Neural progenitor cell (in vitro differentiated cells): Measurements from ENCODE around the gene ANKRD50.

Experiments used
- CTCF ChIP-seq: fragments of 200-600 bp; sonication (generic); IDR thresholded peaks from 2 replicates; pipeline ENCODE4 v1.5.1; 2017; ENCODE audit warnings: antibody characterized with exemption, mild to moderate bottlenecking
- EZH2 ChIP-seq: fragments of 200-600 bp; sonication (generic); IDR thresholded peaks from 2 replicates; pipeline ENCODE4 v1.6.1; 2017; ENCODE audit warnings: antibody characterized with exemption, mild to moderate bottlenecking, moderate library complexity
- EZH2phosphoT487 ChIP-seq: fragments of 200-600 bp; sonication (generic); IDR thresholded peaks from 2 replicates; pipeline ENCODE4 v1.6.1; 2017; ENCODE audit warnings: antibody characterized with exemption

DNA sequence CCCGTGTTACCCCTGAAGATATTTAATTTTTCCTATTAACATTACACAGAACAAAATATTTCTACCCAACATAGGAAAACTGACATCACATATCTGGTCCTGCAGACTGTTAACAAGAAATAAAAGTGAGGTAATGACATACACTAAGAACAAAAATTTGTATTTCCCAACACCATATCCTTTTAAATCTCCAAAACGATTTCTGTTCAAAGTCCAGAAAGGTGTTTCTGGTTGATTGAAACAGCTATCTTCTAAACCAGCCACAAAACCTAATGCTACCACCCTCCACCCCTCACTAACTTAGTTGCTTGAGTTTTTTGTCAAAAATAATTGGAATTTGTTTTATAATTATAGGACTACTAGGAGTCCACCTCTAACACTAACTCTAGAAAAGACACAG, 7.1 kb downstream of the ANKRD50 start:
- TF ChIP-seq EZH2 (no peak), CTCF (no peak), EZH2phosphoT487 (no peak)
